GM12878 (cell line): ENCODE data around the gene POLN.

ENCODE experiments used
- CTCF ChIP-seq, 3 experiments: IDR thresholded peaks in 2 of 3; conservative IDR thresholded peaks in 1 of 3; 2 replicates each; pipeline ENCODE4 v1.5.1; 2011; ENCODE audit warnings: low read depth in 3 of 3, low read length in 3 of 3, mild to moderate bottlenecking in 3 of 3, control low read depth in 2 of 3, moderate library complexity in 2 of 3, inconsistent platforms in 1 of 3, mixed read lengths in 1 of 3; ENCODE audit not compliant: control insufficient read depth in 2 of 3, insufficient read depth in 1 of 3; ENCODE audit errors: extremely low read depth in 1 of 3
- EP300 ChIP-seq, 2 experiments: fragments of 150-350 bp in 1 of 2; IDR thresholded peaks; 2 replicates each; pipeline ENCODE4 v1.6.1; 2011 to 2012; ENCODE audit warnings: low read depth in 2 of 2, low read length in 2 of 2, borderline replicate concordance in 1 of 2, improper control_type of control experiment in 1 of 2, inconsistent platforms in 1 of 2; ENCODE audit not compliant: control insufficient read depth in 1 of 2
- HDAC6 ChIP-seq: fragments of 200-600 bp; sonication (generic); IDR thresholded peaks from one replicate; pipeline ENCODE4 v1.8.0; 2017; ENCODE audit warnings: antibody characterized with exemption; ENCODE audit not compliant: unreplicated experiment
- RAD21 ChIP-seq: IDR thresholded peaks from 2 replicates; pipeline ENCODE4 v1.6.1; 2011; ENCODE audit warnings: mild to moderate bottlenecking, low read depth, low read length, moderate library complexity; ENCODE audit not compliant: insufficient read depth
- TF ChIP-seq, protein P1 (sequence below): IDR thresholded peaks from 2 replicates; pipeline ENCODE4 v1.6.1; 2011; ENCODE audit warnings: low read depth, low read length, improper control_type of control experiment, borderline replicate concordance
- TF ChIP-seq, protein P2 (sequence below): fragments of 150-350 bp; IDR thresholded peaks from 2 replicates; pipeline ENCODE4 v1.6.1; 2014; ENCODE audit warnings: mild to moderate bottlenecking, low read depth, low read length

DNA sequence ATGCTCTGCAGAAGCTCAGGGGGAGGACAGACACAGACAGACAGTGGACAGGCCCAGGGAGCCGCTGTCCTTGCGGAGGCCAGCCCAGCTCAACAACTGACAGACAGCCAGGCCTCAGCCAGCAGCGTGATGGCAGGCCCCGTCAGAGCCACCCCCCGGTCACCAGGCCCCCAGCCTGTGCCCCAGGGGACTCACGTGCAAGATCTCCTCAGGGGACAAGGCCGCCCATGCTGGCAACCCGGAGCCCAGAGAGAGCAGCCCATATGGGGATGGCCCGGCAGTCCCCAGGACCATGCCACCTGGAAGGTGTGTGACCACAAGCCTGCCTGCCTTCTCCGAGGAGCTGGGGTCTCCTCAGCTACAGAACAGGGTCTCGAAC lies 48.0 kb upstream of the POLN start:
- TF ChIP-seq, protein P1, sequence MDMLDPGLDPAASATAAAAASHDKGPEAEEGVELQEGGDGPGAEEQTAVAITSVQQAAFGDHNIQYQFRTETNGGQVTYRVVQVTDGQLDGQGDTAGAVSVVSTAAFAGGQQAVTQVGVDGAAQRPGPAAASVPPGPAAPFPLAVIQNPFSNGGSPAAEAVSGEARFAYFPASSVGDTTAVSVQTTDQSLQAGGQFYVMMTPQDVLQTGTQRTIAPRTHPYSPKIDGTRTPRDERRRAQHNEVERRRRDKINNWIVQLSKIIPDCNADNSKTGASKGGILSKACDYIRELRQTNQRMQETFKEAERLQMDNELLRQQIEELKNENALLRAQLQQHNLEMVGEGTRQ, result no peak
- no peak for TF ChIP-seq CTCF (IDR thresholded peaks at IDR 0.05 in 2 of 3, conservative IDR thresholded peaks at IDR 0.05 in 1 of 3; ENCODE audit: control insufficient read depth in 2 of 3, extremely low read depth in 1 of 3, insufficient read depth in 1 of 3, low read depth in 3 of 3, low read length in 3 of 3)
- TF ChIP-seq, protein P2, sequence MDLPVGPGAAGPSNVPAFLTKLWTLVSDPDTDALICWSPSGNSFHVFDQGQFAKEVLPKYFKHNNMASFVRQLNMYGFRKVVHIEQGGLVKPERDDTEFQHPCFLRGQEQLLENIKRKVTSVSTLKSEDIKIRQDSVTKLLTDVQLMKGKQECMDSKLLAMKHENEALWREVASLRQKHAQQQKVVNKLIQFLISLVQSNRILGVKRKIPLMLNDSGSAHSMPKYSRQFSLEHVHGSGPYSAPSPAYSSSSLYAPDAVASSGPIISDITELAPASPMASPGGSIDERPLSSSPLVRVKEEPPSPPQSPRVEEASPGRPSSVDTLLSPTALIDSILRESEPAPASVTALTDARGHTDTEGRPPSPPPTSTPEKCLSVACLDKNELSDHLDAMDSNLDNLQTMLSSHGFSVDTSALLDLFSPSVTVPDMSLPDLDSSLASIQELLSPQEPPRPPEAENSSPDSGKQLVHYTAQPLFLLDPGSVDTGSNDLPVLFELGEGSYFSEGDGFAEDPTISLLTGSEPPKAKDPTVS, result no peak
- TF ChIP-seq HDAC6, result no peak
- no peak for TF ChIP-seq EP300 (IDR thresholded peaks at IDR 0.05; ENCODE audit: borderline replicate concordance in 1 of 2, control insufficient read depth in 1 of 2, low read depth in 2 of 2, low read length in 2 of 2)
- TF ChIP-seq RAD21, result no peak
